ENCODE results near the gene CLSTN2. TPM values are rescaled to one million over a fixed set of nuclear protein-coding genes. Genes with fewer than 3 reads are reported as not detected.

The CLSTN2 gene
- total and polyA plus RNA-seq, 2 of the 4 experiments (the other 2 are of a cell fraction) = under 0.01 to 0.07 TPM

DNA sequence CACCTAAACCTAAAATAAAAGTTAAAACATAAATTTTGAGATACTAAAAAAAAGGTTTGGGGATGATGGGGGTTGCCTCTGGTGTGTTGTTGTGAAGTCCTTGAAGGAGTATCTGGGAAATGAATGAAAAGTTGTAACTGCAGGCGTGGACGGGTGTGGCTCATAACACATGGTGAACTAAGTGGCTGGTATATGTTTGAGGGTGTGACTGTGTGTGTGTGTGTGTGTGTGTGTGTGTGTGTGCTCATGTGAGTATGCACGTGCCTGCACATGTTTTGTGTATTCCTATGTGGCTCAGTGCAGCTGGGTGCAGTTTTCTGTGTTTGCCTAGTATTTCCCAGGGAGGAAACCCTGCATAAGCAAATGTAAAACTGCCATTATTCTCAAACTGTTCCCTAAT, 513.0 kb downstream of the CLSTN2 start:
- Histone ChIP-seq H3K27me3 (ENCODE audit: control insufficient read depth, insufficient read depth, low read length) (no peaks in the 10 kb centered on the region), H2AK5ac (ENCODE audit: low read depth, low read length) (no peak overlapping the region), H3K4ac (ENCODE audit: low read depth, low read length) (no peak overlapping the region), H4K5ac (ENCODE audit: low read depth, low read length) (no peak overlapping the region), H3K4me3 (ENCODE audit: insufficient read depth, low read depth, low read length) (no peak overlapping the region), H3K14ac (replicated peaks; ENCODE audit: low read depth, low read length) (no peak overlapping the region), H3K9ac (ENCODE audit: low read depth, low read length) (no peak overlapping the region), H3K36me3 (ENCODE audit: control insufficient read depth, insufficient read depth, low read length) (no peaks in the 10 kb centered on the region), H2AK9ac (replicated peaks; ENCODE audit: low read depth, low read length, poor library complexity) (no peak overlapping the region), H3K4me2 (ENCODE audit: low read depth, low read length) (no peak overlapping the region), H2AFZ (replicated peaks; ENCODE audit: low read length, poor library complexity) (no peak overlapping the region), H4K8ac (ENCODE audit: low read depth in 2 of 2, low read length in 2 of 2) (no peak overlapping the region), H3K18ac (ENCODE audit: low read depth, low read length) (no peak overlapping the region), H2BK20ac (ENCODE audit: low read depth, low read length) (no peak overlapping the region), H3K23ac (ENCODE audit: low read depth, low read length) (no peak overlapping the region), H4K91ac (ENCODE audit: insufficient read depth, low read depth, low read length) (no peak overlapping the region), H3K9me1 (ENCODE audit: insufficient read depth, low read length) (no peaks in the 10 kb centered on the region), H3K4me1 (ENCODE audit: control insufficient read depth, insufficient read depth, low read length) (no peaks in the 10 kb centered on the region), H2BK15ac (ENCODE audit: low read depth, low read length) (no peak overlapping the region), H3K79me1 (ENCODE audit: low read depth in 1 of 2, low read length in 2 of 2) (no peaks in the 10 kb centered on the region), H2BK120ac (ENCODE audit: low read depth, low read length) (no peak overlapping the region), H3K56ac (ENCODE audit: extremely low read depth, insufficient read depth, low read length) (no peak overlapping the region), H4K20me1 (ENCODE audit: insufficient read depth, low read length) (no peaks in the 10 kb centered on the region), H3K9me3 (ENCODE audit: control insufficient read depth, insufficient read depth, low read length) (no peaks in the 10 kb centered on the region; the same call in 1 of the 2 replicates), H3K27ac (ENCODE audit: insufficient read depth, low read length) (no peak overlapping the region), H2BK5ac (ENCODE audit: low read depth, low read length, poor library complexity, severe bottlenecking) (no peak overlapping the region)
- TF ChIP-seq POLR2A (IDR thresholded peaks at IDR 0.05; ENCODE audit: low read depth, low read length) = no peak
- TF ChIP-seq RAD21 (IDR thresholded peaks at IDR 0.05; ENCODE audit: low read length) = no peak
- TF ChIP-seq, protein P1, sequence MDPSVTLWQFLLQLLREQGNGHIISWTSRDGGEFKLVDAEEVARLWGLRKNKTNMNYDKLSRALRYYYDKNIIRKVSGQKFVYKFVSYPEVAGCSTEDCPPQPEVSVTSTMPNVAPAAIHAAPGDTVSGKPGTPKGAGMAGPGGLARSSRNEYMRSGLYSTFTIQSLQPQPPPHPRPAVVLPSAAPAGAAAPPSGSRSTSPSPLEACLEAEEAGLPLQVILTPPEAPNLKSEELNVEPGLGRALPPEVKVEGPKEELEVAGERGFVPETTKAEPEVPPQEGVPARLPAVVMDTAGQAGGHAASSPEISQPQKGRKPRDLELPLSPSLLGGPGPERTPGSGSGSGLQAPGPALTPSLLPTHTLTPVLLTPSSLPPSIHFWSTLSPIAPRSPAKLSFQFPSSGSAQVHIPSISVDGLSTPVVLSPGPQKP (IDR thresholded peaks at IDR 0.05; ENCODE audit: borderline replicate concordance, low read depth, low read length) = no peak
- no TSS peak for BruUV-seq (replicated peaks)
- POLR2A ChIA-PET (ENCODE audit: unreplicated experiment) = no interaction called here
- dilution Hi-C loops (cut with HindIII; ENCODE audit: low sequenced_read_pairs, unreplicated experiment) = no loop called here
- 92% methylated on average over 2 of the region's 3 CpGs; no CpG with 5 or more reads in 1 of the 2 experiments for WGBS, 2 experiments (ENCODE audit: extremely low coverage in 2 of 2, insufficient read length in 1 of 2)
- in situ Hi-C loops (cut with MboI; ENCODE audit: low sequenced_read_pairs) = no loop called here
- no peak for ATAC-seq (ENCODE audit: low read depth)
- CTCF ChIA-PET = no interaction called here
- intact Hi-C loops (cut with micrococcal nuclease) = no loop called here
- no peak for DNase-seq

Measured in IMR-90 (cell line).